GM18498 (cell line): Measurements from ENCODE around the gene TCEAL7.
"Not testable (repeated sequence)": the region's sequence is repeated elsewhere in the genome, so short reads cannot be mapped to it uniquely, and the experiment has no call there.

Source experiments
- ATAC-seq: cut with Tn5 transposase; IDR thresholded peaks from one replicate; pipeline ENCODE4 v1.9.1; 2021; ENCODE audit warnings: mild to moderate bottlenecking, moderate library complexity; ENCODE audit not compliant: unreplicated experiment

The TCEAL7 gene

GRCh38 chrX:103329991-103330390 is at the start of gene TCEAL7:
Gene TCEAL7, plus strand, starts transcription at chrX:103330239. Its CDS starts 1,165 bp downstream, at chrX:103331404.
- ATAC-seq, result no peak

DNA sequence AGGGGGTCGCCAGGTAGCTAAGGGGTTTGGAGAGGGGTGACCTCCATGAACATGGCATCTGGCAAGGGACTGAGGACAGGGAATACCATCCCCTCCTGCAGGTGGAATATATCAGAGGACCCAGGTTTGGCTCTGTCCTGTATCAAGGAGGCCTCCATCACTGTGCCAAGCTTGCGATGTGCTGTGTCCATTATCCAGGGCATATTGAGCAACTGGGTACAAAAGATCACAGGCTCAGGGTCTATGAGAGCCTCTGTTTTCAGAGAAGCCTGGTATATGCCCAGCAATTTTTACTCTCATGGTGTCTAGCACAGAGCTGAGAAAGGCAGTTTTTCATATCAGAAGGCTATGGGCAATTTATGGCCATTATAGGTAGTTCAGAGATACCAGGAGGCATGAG is 36.9 kb upstream of the TCEAL7 start:
- ATAC-seq, result no peak

DNA sequence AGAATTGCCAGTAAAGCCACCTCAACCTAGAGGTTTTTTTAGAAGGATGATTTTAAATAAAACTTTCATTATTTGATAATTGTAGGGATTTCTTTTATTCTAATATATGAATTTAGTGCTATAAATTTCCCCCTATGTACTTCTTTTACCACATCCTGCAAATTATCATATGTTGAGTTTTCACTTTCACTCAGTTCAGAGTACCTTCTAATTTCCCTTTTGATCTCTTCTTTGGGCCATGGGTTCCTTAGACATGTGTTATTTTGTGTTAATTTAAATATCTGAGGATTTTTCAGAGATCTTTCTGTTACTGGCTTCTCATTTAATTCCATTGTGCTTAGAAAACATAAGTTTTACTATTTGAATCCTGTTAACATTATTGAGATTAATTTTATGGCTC is 25.3 kb upstream of the TCEAL7 start:
- no peak for ATAC-seq

GRCh38 chrX:103305666-103306065 is 24.4 kb upstream of the TCEAL7 start:
- not testable (repeated sequence) for ATAC-seq

- ATAC-seq, result no peak
These were observed 20.0 kb upstream of the TCEAL7 start for GRCh38 chrX:103309860-103310554.

GRCh38 chrX:103310555-103311398 is 19.3 kb upstream of the TCEAL7 start, which contains the start of gene BEX2:
Gene BEX2, minus strand, starts transcription at chrX:103310990. Its CDS starts 1,014 bp downstream, at chrX:103309976.
- ATAC-seq, result peak; percentile 99

DNA sequence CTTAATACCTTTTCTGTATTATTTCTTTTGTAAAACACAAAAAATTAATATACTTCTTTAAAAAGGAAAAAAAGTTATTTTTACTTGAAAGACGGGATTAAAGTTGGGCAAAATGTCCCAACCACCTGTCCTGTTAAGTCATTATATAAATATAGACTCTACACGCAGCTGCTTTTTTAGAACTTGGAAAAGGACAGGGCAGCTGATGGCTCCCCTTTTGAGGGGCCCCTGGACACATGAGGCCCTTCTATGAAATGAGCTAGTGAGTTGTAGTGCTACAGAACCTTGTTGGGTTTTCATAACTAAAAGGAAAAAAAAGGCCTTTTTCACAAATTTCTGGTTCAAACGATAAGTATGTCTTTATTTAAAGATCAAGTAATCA is 18.6 kb upstream of the TCEAL7 start:
- ATAC-seq, result no peak

DNA sequence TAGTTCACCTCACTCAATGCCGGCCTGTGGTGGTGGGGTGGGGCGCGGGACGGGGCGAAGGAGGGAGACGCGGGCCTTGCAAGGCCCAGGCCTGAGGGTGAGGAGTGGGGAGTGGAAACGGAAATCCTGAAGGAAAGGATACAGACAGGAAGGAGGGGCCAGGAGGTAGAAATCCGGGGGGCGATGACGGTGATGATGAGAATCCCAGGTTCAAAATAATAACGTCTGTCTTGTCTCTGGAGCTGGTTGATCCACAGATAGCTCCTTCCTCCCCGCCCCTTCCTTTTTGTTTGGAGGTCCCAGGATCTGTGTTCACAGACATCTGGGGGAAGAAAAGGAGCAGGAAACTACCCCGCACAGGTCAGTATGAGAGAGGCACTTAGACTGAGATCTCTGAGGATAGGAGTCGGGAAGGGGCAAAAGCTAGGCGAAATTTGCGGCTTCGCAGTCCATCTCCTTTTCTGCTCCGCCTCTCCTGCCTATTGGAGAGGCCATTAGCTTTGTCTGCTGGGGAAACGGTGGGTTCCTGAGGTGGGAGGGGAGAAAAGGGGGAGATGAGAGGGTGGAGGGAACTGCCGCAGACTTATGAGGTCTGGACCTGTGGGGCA is 746 bp downstream of the TCEAL7 start:
- ATAC-seq, result no peak

DNA sequence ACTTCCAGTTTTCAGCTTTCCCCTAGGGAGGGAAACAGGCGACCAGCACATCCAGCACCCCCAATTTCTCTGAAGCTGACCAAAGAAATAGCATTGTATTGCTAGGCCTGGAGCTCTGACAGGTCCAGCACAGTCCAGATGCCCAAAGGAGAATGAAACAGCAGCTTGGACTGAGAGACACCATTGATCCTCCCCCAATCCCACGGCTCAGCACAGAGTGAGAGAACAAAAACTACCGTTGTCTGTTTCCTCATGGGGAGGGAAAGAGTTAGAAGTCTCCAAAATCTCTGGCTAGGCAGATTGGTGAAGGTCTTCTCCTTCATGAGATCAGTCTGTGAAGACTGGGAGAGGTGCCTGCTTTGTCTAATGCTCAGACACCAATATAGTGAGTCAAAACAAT is 8.6 kb downstream of the TCEAL7 start:
- no peak for ATAC-seq

- ATAC-seq, result no peak
These were observed 13.1 kb downstream of the TCEAL7 start for GRCh38 chrX:103343105-103343504.

GRCh38 chrX:103344606-103345005 is 14.6 kb downstream of the TCEAL7 start:
- ATAC-seq, result no peak

GRCh38 chrX:103347682-103348397 is 17.8 kb downstream of the TCEAL7 start:
- ATAC-seq, result no peak

- ATAC-seq, result no peak
These were observed 26.2 kb downstream of the TCEAL7 start, which contains the start of gene TCEAL9 for GRCh38 chrX:103356130-103356798. Gene TCEAL9, plus strand, starts transcription at chrX:103356506. Its CDS starts 1,179 bp downstream, at chrX:103357685.

GRCh38 chrX:103356858-103357257 is 26.8 kb downstream of the TCEAL7 start:
- ATAC-seq, result no peak

DNA sequence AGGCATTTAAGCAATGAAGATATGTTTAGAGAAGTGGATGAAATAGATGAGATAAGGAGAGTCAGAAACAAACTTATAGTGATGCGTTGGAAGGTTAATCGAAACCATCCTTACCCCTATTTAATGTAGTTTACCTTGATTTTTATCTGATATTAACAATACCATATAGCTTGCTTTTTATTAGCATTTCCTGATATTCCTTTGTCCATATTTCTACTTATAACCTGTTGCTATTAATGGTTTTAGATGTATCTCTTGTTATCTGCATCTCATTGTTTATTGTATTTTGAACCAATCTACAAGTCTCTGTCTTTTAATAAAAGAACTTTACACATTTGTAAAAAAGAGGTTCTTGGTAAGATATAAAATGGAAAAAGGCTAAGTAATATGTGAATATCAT is 27.8 kb downstream of the TCEAL7 start:
- ATAC-seq, result no peak

DNA sequence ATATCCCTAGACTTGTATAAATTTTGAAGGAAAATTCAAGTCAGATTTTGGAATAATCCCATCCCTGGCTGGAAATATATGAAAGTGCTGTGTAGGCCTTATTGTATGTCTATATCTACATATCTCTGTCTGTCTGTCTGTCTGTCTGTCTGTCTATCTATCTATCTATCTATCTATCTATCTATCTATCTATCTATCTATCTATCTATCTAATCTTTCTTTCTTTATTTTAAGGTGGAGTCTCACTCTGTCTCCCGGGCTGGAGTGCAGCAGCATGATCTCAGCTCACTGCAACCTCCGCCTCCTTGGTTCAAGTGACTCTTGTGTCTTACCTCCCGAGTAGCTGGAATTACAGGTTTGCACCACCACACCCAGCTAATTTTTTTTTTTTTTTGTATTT is 29.6 kb downstream of the TCEAL7 start:
- ATAC-seq, result not testable (repeated sequence)

GRCh38 chrX:103360092-103360491 is 30.1 kb downstream of the TCEAL7 start:
- ATAC-seq, result no peak

DNA sequence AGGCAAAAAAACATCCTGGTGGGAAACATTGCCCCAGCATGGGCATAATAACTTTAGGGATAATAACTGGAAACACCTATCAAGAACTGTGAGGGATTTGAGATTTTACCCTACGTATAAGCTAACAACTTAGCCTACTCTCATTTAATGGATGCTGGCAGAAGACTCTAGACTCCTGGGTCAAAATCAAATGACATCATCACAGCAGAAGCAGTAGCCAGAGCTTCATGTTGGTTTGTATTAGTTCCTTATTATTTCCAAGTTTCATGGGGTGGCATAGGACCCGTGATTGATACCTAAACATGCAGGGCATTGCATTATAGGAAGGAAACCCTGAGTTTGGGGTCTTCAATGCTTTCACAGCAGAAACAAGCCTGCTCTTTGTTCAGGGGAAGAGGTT is 30.9 kb downstream of the TCEAL7 start:
- ATAC-seq, result no peak

DNA sequence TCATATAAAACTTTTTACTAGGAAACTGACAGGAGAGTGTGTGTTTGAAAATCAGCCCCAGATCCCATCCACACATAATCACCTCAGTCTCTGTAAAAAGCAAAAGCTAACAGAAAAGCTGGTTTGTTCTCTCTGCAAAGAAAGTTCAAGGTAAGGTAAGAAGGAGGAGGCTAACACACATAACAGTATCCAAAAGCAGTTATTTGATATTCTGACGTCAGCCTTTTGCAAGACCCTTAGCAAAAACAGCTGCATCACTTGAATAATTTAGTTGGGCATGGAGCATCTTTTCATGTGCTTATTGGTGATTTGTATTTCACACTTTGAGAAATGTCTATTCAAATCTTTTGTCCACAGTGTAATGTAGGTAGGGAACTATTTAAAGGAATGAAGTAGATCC is 31.8 kb downstream of the TCEAL7 start:
- ATAC-seq, result no peak

- no peak for ATAC-seq
These were observed 32.4 kb downstream of the TCEAL7 start for GRCh38 chrX:103362474-103362873.
